ENCODE measurements around the gene MMD2.

The MMD2 gene

GRCh38 chr7:4856336-4857057, 102.5 kb downstream of the MMD2 start:
- no peak for TF ChIP-seq CEBPB (IDR thresholded peaks at IDR 0.05)
- no peak for TF ChIP-seq TEAD4 (IDR thresholded peaks at IDR 0.05)
- no peak for TF ChIP-seq REST (IDR thresholded peaks at IDR 0.05; ENCODE audit: low read depth)
- TF ChIP-seq MAX (IDR thresholded peaks at IDR 0.05): no peak
- no peak for TF ChIP-seq ZBTB7A (IDR thresholded peaks at IDR 0.05; ENCODE audit: low read depth)
- TF ChIP-seq TAF1 (IDR thresholded peaks at IDR 0.05; ENCODE audit: low read depth): no peak
- no peak for TF ChIP-seq USF1 (IDR thresholded peaks at IDR 0.05)
- no peak for TF ChIP-seq FOXM1 (IDR thresholded peaks at IDR 0.05; ENCODE audit: borderline replicate concordance, low read depth)
- TF ChIP-seq EP300 (IDR thresholded peaks at IDR 0.05; ENCODE audit: borderline replicate concordance): no peak
- no peak for TF ChIP-seq CREB1 (IDR thresholded peaks at IDR 0.05; ENCODE audit: low read depth)
- TF ChIP-seq EGR1 (IDR thresholded peaks at IDR 0.05): no peak
- TF ChIP-seq RAD21 (IDR thresholded peaks at IDR 0.05; ENCODE audit: low read depth): no peak
- no peak for TF ChIP-seq TCF12 (IDR thresholded peaks at IDR 0.05; ENCODE audit: low read depth)
- no peak for TF ChIP-seq NFIC (IDR thresholded peaks at IDR 0.05)
- TF ChIP-seq YY1 (IDR thresholded peaks at IDR 0.05; ENCODE audit: low read depth): no peak
